GM21515 (cell line): ENCODE measurements around the gene LRRC43.

ENCODE experiments used
- ATAC-seq: cut with Tn5 transposase; IDR thresholded peaks from one replicate; pipeline ENCODE4 v1.9.1; 2021; ENCODE audit not compliant: unreplicated experiment

LRRC43 gene, protein sequence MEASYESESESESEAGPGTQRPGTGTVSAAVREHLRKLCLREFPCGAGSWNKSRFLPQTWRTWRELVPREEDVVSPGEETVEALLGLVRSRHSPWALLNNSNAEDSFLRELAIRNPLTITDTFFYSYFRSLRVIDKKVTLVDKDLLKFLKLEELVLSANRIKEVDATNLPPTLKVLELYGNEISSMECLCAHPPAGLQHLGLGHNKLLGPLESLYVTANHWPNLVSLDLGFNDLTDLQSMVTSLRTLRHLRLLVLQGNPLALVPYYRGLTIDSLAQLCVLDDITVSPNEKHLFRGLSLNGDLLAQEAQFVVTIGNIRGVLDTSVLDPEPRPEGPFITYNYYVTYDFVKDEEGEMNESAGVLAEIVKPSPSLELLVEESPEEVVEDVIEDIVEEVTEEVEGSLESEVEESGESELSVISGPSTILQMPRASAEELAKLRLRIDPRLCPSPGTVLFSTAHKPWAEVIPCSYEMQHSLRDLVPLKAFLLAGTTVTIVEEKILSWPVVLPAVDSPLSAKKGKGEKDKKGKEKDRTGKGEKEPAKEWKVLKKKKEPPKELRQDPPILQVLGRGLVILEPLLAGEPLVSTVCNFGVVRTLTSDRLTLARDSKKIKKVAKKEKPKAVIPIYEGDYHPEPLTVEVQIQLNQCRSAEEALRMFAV

GRCh38 chr12:122182887-122183587, at the start of gene LRRC43:
LRRC43 (plus strand) TSS chr12:122183123; CDS start chr12:122183145, 22 bp downstream.
- no peak for ATAC-seq

GRCh38 chr12:122133192-122133950, 49.6 kb upstream of the LRRC43 start:
- ATAC-seq = no peak

GRCh38 chr12:122135437-122136031, 47.4 kb upstream of the LRRC43 start:
- no peak for ATAC-seq

DNA sequence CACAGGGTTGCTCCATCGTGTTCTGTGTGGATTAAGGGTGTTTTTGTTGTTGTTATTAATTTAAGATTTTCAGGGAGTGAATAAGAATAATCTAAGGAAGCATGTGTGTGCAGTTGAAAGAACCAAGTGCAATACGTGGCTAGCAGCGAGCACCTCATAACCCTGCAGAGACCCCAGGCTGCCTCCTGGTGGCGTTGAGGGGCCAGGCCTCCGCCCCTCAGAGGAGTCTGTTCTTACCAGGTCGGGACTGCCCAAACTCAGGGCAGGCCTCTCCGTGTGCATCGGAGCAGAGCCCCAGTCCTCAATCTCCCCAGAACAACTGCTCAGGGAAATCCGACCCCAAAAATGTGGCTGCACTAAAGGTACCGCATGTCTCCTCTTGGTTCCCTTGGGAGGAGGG, 45.7 kb upstream of the LRRC43 start:
- ATAC-seq = no peak

DNA sequence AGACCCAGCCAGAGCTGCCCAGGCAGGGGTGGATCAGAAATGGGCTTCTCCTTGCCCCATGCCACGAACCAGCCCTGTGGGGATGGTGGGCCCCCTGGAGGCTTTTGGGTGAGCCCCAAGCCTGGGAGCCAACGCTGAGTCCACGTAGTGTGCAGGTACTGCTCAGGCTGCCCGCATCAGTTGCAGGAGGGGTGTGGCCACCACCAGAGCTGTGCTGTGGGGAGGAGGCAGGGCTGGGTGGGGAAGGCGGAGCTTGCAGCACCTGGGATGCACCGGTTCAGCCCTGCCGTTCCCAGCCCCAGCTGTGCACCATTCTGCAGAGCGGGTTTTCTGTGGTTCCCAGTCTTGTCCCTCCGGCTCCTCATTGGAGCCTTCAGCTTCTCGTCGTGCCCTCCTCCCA, 45.2 kb upstream of the LRRC43 start:
- ATAC-seq = no peak

DNA sequence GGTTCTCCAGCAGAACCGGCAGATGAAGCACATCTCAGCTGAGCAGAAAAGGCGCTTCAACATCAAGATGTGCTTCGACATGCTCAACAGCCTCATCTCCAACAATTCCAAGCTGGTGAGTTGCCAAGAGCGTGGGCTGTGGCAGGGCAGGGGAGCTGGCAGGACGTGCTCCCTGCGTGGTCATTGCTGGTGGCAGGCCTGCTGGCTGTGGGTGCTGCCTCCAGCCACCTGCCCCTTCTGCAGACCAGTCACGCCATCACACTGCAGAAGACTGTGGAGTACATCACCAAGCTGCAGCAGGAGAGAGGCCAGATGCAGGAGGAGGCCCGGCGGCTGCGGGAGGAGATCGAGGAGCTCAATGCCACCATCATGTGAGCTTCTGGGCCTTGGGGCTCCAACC, 44.7 kb upstream of the LRRC43 start:
- ATAC-seq = no peak

- ATAC-seq = no peak
Observed at GRCh38 chr12:122138616-122139015, 44.3 kb upstream of the LRRC43 start.

GRCh38 chr12:122139266-122139665, 43.7 kb upstream of the LRRC43 start:
- no peak for ATAC-seq

DNA sequence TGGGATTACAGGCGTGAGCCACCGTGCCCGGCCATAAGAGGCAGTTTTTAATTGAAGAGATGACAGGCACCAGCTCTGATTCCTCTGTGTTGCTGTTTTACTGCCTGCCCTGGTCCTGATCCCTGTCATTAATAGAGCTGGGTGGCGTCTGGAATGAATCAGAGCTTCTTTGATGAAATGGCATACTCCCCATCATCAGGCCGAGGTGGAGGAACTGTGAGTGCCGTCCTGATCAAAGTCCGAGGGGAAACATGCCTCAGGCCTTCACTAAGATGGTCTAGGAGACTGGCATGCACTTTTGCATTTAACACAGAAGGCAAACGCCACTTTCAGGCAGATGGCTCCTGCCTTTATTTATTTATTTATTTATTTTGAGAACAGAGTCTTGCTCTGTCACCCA, 43.0 kb upstream of the LRRC43 start:
- ATAC-seq = no peak

GRCh38 chr12:122140467-122141257, 42.3 kb upstream of the LRRC43 start:
- ATAC-seq = no peak

DNA sequence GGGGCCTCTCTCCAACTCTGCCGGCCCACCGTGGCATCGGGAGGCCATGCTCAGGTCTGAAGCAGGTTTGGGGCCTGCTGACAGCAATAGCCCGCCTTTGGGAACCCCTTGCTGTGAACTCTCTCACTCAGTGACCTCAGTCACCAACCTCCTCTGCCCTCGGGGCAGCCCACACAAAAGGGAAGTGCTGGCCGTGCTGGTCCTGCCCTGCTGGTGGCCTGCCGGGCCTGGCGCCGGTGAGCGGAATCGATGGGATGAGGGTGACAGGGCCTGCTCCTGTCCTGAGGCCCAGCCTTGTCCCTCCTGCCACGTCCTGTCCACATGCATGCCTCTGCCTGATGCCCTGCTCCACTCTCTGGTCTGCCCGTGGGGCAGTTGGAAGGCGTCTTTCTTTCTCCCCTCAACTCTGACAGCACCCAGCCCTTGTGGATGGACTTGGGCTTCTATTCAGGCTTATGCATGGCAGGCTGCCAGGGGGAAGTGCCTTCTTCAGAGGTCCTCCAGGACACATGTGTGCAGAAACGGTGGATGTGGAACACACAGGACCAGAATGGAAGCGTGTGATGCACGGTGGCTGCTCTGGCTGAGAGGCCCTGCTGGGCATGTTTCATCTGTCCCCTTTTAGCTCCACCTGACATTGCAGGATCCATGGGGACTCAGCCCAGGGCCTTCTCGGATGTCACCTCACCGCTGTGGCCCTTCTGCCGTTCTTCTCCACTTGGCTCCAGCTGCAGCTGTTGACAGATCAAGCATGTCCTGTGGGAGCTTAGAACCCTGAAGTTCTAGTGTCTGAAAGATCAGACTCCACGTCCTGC, 40.8 kb upstream of the LRRC43 start:
- ATAC-seq = no peak

- ATAC-seq = no peak
Observed at GRCh38 chr12:122142857-122143256, 40.1 kb upstream of the LRRC43 start.

- no peak for ATAC-seq
Observed at GRCh38 chr12:122144885-122145284, 38.0 kb upstream of the LRRC43 start.

DNA sequence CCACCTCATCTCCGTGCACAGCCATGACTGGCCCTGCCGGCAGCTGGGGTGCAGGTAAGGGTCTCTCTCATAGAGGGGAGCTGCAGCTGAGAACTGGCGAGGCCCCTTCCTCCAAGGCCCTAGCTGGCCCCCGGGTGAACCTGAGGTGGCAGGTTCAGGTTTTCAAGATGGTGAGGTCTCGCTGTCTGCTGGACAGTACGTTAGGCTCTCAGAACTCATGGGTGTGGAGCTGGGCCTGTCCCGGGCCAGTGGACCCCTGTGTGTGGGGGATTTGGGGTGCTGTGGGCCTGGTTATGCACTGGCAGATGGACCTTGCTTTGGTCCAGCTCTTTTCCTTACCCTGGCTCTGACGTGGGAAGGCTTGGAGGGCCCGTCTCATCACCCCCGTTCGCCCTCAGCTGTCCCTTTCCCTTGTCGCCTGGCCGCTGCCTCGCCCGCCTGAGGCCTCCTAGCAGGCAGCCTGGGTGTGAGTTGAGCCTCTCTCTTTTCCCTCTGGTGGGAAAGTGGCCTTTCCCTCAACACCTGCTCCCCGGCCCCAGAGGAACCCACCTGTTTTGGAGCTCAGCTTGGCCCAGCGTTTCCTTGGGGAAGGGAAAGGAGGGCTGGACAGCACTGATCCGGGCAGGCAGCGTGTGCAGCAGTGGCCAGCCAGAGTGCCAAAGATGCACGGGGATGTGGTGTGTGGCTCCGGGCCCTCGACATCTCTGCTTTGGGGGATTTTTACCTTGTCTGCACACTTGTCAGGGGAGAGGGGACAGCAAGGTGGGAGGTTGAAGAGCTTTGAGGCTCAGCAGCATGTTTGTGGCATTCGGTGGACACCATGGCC, 37.2 kb upstream of the LRRC43 start:
- ATAC-seq = no peak

DNA sequence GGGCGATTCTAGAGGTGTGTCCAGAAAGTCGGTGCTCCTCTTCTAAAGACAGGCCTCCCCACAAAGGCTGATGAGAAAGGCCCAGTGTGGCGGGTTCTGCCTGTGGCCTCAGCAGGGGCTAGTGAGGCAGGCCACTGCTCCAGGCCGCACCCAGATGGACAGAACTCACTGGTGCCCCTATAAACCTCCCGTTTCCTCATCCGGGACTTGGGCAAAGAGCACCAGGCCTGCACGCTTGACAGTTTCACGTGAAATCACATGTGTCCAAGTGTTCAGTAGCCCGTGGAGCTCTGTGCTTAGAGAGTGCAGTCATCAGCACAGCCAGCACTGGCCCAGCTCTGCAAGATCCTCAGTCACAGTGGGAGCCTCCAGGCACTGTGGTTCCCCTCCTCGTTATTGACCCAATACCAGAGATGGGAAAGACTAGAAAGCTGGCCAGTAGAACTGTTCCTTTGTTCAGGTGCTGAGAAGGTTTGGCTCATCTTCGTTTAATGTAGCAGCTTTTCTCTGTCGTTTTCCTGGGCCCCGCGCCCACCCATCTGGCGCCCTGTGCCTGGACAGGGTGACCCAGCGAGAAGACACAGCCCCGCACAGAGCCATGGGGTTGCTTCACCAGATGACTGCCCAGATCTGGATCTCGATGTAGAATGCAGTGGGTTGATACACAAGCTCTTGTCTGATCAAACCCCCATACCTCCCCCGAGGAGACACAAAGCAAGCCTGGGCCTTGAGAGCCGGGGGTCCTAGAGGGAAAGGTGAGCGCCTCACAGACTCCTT, 35.2 kb upstream of the LRRC43 start:
- no peak for ATAC-seq

DNA sequence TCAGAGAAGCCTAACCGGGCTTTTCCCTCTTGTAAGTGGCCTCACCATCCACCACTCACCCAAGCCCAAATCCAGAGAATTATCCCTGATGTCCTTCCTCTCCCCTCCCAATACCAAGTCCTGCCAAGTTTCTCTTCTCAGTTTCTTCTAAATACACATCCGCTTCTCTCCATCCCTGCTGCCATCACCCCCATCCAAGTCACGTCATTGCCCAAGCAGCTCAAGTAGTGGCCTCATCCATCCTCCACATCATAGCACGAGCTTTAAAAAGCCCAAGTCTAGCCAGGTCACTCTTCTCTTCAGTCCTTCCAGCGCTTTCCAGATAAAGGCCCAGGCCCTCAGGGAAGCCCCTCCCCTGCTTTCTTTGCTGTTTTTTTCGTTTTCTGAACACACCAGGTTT, 34.3 kb upstream of the LRRC43 start:
- no peak for ATAC-seq

DNA sequence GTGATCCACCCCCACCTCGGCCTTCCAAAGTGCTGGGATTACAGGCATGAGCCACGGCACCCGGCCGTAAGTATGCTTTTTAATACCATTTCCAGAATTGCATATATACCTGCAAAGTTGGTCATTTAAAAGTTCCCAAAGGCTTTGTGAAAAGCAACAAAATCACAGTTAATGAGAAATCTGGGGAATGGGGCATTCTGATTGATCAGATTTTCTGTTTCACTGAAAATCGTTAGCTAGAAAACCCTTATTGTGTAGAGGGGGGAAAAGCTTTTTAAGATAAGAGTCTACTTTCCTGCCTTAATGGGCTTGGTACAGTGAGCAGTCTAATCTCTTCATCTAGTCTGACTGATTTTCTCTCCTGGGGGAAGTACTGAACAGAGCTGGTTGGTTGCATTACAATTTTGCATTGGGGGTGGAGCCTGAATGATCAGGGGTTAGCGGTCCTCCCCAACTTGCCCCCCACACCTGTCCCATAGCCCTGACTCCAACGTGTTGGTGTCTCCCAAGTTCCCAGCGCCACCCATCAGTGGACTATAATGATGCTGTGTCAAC, 32.7 kb upstream of the LRRC43 start:
- ATAC-seq = no peak
